Keratinocyte (primary cell): ENCODE measurements around the gene GPC3.

Source experiments
- EZH2 ChIP-seq: IDR thresholded peaks from one replicate; pipeline ENCODE4 v1.6.1; 2012; ENCODE audit warnings: inconsistent platforms, mild to moderate bottlenecking, low read length, moderate library complexity
- TF ChIP-seq, protein P1 (sequence below), 3 experiments: IDR thresholded peaks in 1 of 3; conservative IDR thresholded peaks in 1 of 3; optimal IDR thresholded peaks in 1 of 3; 2 replicates in 2 of 3; 3 replicates in 1 of 3; pipeline versions ENCODE3 to v1.5.1; 2011; ENCODE audit warnings: low read length in 3 of 3, mild to moderate bottlenecking in 3 of 3, moderate library complexity in 2 of 3, control low read depth in 1 of 3, inconsistent platforms in 1 of 3; ENCODE audit not compliant: insufficient read depth in 2 of 3; ENCODE audit errors: extremely low read depth in 1 of 3

DNA sequence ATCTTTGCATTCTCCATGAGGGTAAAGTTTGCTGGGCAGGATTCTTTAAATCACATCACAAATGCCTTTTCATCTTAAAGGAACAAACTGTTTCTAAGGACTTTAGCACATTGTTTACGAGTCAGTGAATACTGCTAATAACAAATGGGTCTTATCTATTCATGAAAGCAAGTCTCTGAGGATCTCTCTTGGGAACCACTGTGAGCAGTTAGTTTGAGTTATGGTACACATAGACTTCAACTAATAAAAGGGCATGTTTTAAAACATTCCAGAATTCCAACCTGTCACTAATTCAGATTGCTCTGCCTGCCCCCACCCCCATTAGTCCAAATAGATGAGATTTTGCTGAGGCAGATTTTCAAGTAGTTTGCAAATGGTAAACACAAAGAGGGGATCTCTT is 22.3 kb upstream of the GPC3 start:
- TF ChIP-seq, protein P1, sequence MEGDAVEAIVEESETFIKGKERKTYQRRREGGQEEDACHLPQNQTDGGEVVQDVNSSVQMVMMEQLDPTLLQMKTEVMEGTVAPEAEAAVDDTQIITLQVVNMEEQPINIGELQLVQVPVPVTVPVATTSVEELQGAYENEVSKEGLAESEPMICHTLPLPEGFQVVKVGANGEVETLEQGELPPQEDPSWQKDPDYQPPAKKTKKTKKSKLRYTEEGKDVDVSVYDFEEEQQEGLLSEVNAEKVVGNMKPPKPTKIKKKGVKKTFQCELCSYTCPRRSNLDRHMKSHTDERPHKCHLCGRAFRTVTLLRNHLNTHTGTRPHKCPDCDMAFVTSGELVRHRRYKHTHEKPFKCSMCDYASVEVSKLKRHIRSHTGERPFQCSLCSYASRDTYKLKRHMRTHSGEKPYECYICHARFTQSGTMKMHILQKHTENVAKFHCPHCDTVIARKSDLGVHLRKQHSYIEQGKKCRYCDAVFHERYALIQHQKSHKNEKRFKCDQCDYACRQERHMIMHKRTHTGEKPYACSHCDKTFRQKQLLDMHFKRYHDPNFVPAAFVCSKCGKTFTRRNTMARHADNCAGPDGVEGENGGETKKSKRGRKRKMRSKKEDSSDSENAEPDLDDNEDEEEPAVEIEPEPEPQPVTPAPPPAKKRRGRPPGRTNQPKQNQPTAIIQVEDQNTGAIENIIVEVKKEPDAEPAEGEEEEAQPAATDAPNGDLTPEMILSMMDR (optimal IDR thresholded peaks at IDR 0.05 in 1 of 3, IDR thresholded peaks at IDR 0.05 in 1 of 3, conservative IDR thresholded peaks at IDR 0.05 in 1 of 3; ENCODE audit: extremely low read depth in 1 of 3, insufficient read depth in 2 of 3, low read length in 3 of 3): no peak
- no peak for TF ChIP-seq EZH2
